ENCODE data around the gene CRYAA.

The CRYAA gene

DNA sequence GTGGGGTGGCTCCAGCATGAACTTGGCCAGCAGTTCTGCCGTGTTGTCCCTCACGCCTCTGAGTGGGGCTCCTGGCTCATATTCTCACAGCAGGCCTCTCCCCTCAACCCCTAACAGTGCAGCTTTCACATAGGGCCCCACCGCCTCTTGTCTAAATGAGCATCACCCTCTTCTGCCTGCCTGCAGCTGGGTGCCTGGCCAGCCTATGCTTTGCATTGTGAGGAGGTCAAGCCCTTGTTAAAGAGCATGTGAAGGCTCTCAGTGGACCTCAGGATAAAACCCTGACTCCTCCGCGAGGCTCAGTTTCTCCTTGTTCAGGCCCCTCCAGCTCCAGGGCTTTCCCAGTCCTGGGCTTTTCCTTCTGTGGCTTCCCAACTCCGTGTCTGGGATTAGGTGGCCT is 34.8 kb downstream of the CRYAA start:
- no peak overlapping the region for H3K4me3 ChIP-seq (ENCODE audit: control insufficient read depth, low read depth, low read length)
- no peak for TF ChIP-seq CTCF (conservative IDR thresholded peaks at IDR 0.05; ENCODE audit: control insufficient read depth, insufficient read depth, low read depth, low read length)
- no peak for DNase-seq (ENCODE audit: low read depth)

GRCh38 chr21:43204638-43205037 is 35.8 kb downstream of the CRYAA start:
- TF ChIP-seq CTCF (conservative IDR thresholded peaks at IDR 0.05; ENCODE audit: control insufficient read depth, insufficient read depth, low read depth, low read length): no peak
- H3K4me3 ChIP-seq (ENCODE audit: control insufficient read depth, low read depth, low read length): no peak overlapping the region
- DNase-seq (ENCODE audit: low read depth): no peak

DNA sequence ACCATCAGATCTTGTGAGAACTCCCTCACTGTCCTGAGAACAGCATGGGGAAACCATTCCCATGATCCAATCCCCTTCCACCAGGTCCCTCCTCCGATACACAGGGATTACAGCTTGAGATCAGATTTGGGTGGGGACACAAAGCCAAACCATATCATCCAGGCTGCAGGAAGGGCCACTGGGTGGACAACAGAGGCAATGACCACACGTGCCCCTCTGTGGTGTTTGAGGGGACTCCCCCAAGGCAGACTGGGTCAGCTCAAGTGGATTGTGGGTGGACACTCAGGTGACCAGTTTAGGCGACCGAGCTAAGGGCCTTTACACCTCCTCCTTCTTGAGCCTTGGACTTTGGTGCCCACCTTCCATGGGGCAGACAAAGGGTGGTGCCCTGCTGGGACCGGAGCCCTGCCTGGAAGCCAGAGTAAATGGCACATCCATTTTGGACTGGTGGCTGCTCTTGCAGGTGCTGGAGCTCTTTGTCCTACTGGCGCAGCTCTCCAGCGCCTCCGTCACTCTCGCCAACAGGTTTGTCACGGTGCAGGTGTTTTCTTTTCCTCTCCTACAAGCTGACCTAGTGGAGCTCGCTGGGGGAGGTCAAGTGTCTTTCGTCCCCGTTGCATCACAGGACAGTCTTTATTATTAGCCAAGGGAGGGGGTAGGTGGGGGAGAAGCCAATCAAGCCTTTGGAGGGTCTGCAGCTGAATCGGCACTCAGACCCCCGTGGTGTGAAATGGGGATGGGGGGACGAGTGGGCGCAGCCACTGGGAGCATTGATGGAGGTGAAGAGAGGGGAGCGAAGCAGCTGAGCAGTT is 37.6 kb downstream of the CRYAA start:
- TF ChIP-seq CTCF (conservative IDR thresholded peaks at IDR 0.05; ENCODE audit: control insufficient read depth, insufficient read depth, low read depth, low read length): no peak

GRCh38 chr21:43207043-43207315 is 38.2 kb downstream of the CRYAA start:
- no peak for DNase-seq (ENCODE audit: low read depth)
- no peak overlapping the region for H3K4me3 ChIP-seq (ENCODE audit: control insufficient read depth, low read depth, low read length)
- TF ChIP-seq CTCF (conservative IDR thresholded peaks at IDR 0.05; ENCODE audit: control insufficient read depth, insufficient read depth, low read depth, low read length): no peak

More for the DNA sequence above, 37.6 kb downstream of the CRYAA start:
- no peak overlapping the region for H3K4me3 ChIP-seq (ENCODE audit: control insufficient read depth, low read depth, low read length)
- DNase-seq (ENCODE audit: low read depth): no peak

GRCh38 chr21:43207868-43208267 is 39.1 kb downstream of the CRYAA start:
- H3K4me3 ChIP-seq (ENCODE audit: control insufficient read depth, low read depth, low read length): no peak overlapping the region
- no peak for TF ChIP-seq CTCF (conservative IDR thresholded peaks at IDR 0.05; ENCODE audit: control insufficient read depth, insufficient read depth, low read depth, low read length)
- DNase-seq (ENCODE audit: low read depth): no peak

DNA sequence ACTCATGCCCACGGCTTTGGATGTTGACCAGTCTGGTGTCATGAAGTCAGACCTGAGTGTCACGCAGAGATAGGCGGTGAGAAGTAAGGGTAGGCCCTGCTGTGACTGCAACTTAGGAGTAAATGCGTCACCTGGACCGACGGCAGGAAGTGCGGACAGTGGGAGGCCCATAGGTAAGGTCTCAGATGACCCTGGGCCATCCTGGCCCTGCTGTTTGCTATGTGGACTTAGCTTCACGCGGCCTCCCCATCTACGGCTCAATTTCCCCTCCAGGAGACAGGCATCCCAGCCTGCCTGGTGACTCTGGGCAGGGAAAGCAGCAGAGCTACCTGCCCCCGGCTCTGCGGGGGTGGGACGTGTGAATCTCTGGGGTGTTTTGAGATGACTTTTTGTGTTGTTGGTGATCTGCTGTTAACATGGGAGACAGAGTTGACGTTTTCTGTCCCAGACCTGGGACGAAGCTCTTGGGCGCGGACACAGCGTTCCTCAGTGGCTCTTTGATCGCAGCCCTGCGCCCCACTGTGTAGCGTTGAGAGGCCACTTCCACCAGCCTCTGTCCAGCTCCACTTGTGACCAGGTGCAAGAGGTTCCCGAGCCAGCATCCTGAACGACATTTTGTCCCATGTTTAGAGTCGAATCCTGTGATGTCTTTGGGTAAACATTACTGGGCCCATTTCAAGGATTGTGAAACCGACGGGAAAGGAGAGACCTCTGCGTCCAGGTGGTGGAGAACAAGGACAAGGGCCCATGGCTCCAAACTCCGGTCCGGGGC is 39.9 kb downstream of the CRYAA start:
- no peak for TF ChIP-seq CTCF (conservative IDR thresholded peaks at IDR 0.05; ENCODE audit: control insufficient read depth, insufficient read depth, low read depth, low read length)
- no peak overlapping the region for H3K4me3 ChIP-seq (ENCODE audit: control insufficient read depth, low read depth, low read length)
- DNase-seq (ENCODE audit: low read depth): no peak

Measured in fibroblast of mammary gland (primary cell).